Measurements from ENCODE around the gene RICTOR.

The RICTOR gene

GRCh38 chr5:38979535-38979934 lies 94.7 kb downstream of the RICTOR start:
- DNase-seq, result no peak
- in situ Hi-C loops (cut with HindIII; ENCODE audit: low pct_ligation_motif_present, low pct_unique_long_range_greater_than_20kb, low sequenced_read_pairs), result no loop called here

DNA sequence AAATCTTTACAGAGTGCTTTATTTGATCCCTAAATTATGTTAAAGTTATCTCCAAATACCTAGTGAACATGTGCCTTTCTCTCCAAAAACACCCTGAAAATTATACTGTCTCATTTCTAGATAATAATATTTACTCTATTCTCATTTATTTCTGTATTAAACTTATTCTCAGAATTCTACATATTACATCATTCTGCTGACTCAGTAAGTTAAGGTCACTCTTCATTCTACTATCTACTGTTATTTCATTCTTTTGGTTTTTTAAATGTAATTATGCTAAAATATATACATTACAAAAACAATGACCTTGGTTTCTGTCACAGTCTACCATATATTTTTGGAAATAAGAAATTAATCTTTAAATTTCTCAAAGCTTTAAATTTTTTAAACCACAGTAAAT lies 96.2 kb downstream of the RICTOR start:
- no peak for DNase-seq
- in situ Hi-C loops (cut with HindIII; ENCODE audit: low pct_ligation_motif_present, low pct_unique_long_range_greater_than_20kb, low sequenced_read_pairs), result no loop called here

- in situ Hi-C loops (cut with HindIII; ENCODE audit: low pct_ligation_motif_present, low pct_unique_long_range_greater_than_20kb, low sequenced_read_pairs), result no loop called here
- no peak for DNase-seq
Observed at GRCh38 chr5:38968665-38969064, 105.5 kb downstream of the RICTOR start.

DNA sequence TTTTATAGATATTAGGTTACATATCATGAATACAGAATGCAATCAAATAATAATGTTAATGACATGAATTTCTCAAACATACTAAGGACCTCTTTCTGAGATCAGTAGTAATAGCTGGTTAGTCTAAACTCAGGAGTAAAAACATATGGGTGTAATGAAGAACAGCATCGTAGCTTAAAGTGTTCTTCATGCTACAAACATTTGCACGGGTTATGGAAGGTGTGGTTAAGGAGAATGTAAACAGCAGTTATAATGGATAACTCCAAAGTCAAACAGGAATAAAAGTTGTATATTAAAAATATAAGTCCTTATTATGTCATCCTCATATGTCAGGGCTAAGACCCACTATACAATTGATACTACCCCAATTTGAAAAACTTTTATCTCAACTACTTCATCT lies 112.5 kb downstream of the RICTOR start:
- in situ Hi-C loops (cut with HindIII; ENCODE audit: low pct_ligation_motif_present, low pct_unique_long_range_greater_than_20kb, low sequenced_read_pairs), result no loop called here
- no peak for DNase-seq

GRCh38 chr5:38953426-38954012 lies 120.7 kb downstream of the RICTOR start:
- no peak for DNase-seq
- in situ Hi-C loops (cut with HindIII; ENCODE audit: low pct_ligation_motif_present, low pct_unique_long_range_greater_than_20kb, low sequenced_read_pairs), result no loop called here

- DNase-seq, result no peak
- in situ Hi-C loops (cut with HindIII; ENCODE audit: low pct_ligation_motif_present, low pct_unique_long_range_greater_than_20kb, low sequenced_read_pairs), result no loop called here
Observed at GRCh38 chr5:38948501-38948900, 125.7 kb downstream of the RICTOR start.

DNA sequence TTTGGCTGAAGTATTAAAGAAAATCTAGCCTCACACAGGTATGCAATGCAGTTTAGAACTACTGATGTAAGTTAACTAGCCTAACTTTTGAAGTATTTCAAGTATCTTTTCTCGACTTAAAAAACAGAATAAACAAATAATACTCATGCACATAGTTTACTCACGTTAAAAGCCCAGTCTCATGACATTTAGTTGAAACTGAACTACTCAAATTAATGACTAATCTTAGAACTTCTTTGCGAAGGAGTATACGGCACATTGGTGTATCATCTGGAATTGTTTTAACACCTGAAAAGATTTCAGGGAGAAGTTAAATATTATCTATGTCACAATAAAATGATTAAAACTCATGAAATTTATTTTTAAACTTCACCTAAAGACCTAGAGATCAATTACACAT lies 129.9 kb downstream of the RICTOR start:
- in situ Hi-C loops (cut with HindIII; ENCODE audit: low pct_ligation_motif_present, low pct_unique_long_range_greater_than_20kb, low sequenced_read_pairs), result no loop called here

GRCh38 chr5:38941912-38942311 lies 132.3 kb downstream of the RICTOR start:
- in situ Hi-C loops (cut with HindIII; ENCODE audit: low pct_ligation_motif_present, low pct_unique_long_range_greater_than_20kb, low sequenced_read_pairs), result no loop called here
- no peak for DNase-seq

More for the DNA sequence above, 129.9 kb downstream of the RICTOR start:
- no peak for DNase-seq

DNA sequence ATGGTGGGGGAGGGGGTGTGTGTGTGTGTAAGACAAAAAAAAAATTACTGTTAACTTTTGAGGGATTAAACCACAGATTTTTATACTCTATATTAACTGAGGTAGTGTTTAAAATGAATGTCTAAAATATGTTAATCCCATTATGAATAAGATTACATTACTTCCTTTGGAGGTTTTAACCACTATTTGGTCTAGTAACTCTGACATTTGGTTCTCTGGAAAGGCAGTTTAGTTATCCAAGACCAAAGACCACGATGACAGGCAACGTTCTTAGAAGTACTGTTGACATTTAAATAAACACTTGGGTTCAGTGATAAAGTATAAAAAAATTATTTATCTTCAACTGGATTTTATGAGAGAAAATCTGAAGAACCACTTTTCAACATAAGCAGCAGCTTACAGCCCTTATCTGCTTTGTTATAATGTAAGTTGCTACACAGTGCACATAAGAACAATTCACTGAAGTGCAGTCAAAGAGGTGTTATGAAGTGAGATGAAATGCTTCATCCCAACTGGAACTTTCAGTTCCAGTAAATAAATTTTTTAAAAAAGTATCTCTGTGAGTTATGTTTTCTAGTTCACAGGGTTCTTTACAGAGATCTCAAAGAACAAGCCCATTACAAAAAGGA lies 133.9 kb downstream of the RICTOR start:
- no peak for DNase-seq
- in situ Hi-C loops (cut with HindIII; ENCODE audit: low pct_ligation_motif_present, low pct_unique_long_range_greater_than_20kb, low sequenced_read_pairs), result no loop called here

DNA sequence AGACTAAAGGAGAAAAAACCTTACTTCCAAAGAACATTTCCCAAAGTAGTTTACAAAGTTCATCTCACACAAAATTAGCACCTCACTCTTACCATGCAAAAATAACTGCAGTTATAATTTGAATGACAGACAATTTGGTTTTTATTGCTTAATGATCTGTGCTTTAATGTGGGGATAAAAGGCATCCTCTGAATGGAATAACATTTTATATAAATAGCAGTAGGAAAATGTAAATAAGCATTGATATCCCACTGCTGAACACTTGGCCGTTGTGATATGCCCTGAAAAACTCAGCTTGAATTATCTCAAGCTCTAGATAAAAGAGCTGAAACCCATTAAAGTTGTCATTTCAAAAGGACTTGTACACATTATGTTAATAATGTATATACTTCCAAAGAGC lies 135.2 kb downstream of the RICTOR start:
- in situ Hi-C loops (cut with HindIII; ENCODE audit: low pct_ligation_motif_present, low pct_unique_long_range_greater_than_20kb, low sequenced_read_pairs), result no loop called here
- no peak for DNase-seq

DNA sequence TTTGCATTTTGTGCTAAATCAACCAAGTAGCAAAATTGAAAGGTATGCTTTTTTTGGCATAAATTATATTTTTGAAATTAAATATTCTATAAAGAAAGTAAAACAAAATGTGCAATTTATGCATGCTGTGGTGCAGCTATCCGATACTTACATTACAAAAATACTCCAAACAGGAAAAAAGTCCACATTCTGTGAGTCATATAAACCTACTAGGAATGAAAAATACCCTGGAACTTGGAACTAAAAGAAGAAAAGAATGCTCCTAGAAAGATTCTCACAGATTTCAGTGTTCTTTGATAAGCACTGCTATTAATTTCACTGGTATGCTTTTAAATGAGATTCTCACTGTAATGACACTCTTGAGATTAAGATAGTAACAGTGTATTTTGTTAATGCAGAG lies 135.8 kb downstream of the RICTOR start:
- DNase-seq, result no peak
- in situ Hi-C loops (cut with HindIII; ENCODE audit: low pct_ligation_motif_present, low pct_unique_long_range_greater_than_20kb, low sequenced_read_pairs), result no loop called here

DNA sequence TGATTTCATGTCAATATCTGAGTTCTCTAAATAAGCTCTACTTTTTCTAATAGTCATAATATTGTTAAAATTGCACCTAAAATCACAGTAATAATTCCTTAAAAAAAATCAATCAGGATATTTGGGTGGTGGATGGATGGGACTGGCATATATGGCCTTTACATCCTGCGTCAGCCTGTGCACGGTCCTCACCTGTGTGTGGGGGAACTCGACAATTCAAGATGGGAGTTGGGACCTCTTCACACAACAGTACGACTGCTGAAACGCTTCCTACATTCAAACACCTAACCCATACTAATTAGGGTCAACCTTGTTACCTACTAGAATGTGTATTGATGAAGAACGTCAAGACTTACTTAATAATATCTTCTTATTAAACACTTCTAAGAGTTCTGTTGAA lies 137.9 kb downstream of the RICTOR start:
- DNase-seq, result no peak
- in situ Hi-C loops (cut with HindIII; ENCODE audit: low pct_ligation_motif_present, low pct_unique_long_range_greater_than_20kb, low sequenced_read_pairs), result no loop called here

DNA sequence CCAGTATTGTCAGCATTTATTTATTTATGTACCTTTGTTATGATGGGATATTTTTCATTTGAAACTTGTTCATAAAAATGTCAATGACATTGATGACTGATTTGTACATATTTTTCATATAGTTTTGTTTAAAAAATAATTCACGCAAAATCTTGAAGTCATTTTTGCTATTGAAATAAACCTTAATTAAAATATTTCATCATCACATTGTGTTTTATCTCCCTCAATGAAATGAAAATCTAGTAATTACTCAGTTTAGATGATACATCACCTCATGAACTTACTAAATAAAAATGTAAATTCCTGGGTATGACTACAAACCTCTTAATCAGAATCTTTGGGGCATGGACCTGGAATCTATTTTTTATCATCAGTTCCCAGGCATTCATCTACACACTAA lies 138.8 kb downstream of the RICTOR start:
- in situ Hi-C loops (cut with HindIII; ENCODE audit: low pct_ligation_motif_present, low pct_unique_long_range_greater_than_20kb, low sequenced_read_pairs), result no loop called here
- no peak for DNase-seq

DNA sequence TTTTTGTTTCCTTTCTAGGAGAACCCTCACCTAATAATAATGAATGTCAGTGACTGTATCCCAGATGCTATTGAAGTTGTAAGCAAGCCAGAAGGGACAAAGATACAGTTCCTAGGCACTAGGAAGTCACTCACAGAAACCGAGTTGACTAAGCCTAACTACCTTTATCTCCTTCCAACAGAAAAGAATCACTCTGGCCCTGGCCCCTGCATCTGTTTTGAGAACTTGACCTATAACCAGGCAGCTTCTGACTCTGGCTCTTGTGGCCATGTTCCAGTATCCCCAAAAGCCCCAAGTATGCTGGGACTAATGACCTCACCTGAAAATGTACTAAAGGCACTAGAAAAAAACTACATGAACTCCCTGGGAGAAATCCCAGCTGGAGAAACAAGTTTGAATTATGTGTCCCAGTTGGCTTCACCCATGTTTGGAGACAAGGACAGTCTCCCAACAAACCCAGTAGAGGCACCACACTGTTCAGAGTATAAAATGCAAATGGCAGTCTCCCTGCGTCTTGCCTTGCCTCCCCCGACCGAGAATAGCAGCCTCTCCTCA lies 141.3 kb downstream of the RICTOR start:
- no peak for DNase-seq
- in situ Hi-C loops (cut with HindIII; ENCODE audit: low pct_ligation_motif_present, low pct_unique_long_range_greater_than_20kb, low sequenced_read_pairs), result no loop called here

- DNase-seq, result no peak
- in situ Hi-C loops (cut with HindIII; ENCODE audit: low pct_ligation_motif_present, low pct_unique_long_range_greater_than_20kb, low sequenced_read_pairs), result no loop called here
Observed at GRCh38 chr5:38931731-38932130, 142.5 kb downstream of the RICTOR start.

- DNase-seq, result no peak
- in situ Hi-C loops (cut with HindIII; ENCODE audit: low pct_ligation_motif_present, low pct_unique_long_range_greater_than_20kb, low sequenced_read_pairs), result no loop called here
Observed at GRCh38 chr5:38929838-38930237, 144.4 kb downstream of the RICTOR start.

GRCh38 chr5:38927470-38927869 lies 146.7 kb downstream of the RICTOR start:
- in situ Hi-C loops (cut with HindIII; ENCODE audit: low pct_ligation_motif_present, low pct_unique_long_range_greater_than_20kb, low sequenced_read_pairs), result no loop called here
- DNase-seq, result no peak

- in situ Hi-C loops (cut with HindIII; ENCODE audit: low pct_ligation_motif_present, low pct_unique_long_range_greater_than_20kb, low sequenced_read_pairs), result no loop called here
- no peak for DNase-seq
Observed at GRCh38 chr5:38926121-38926520, 148.1 kb downstream of the RICTOR start.

GRCh38 chr5:38925154-38925925 lies 148.9 kb downstream of the RICTOR start:
- no peak for DNase-seq
- in situ Hi-C loops (cut with HindIII; ENCODE audit: low pct_ligation_motif_present, low pct_unique_long_range_greater_than_20kb, low sequenced_read_pairs), result no loop called here

All from ACHN (cell line).